HepG2 (cell line): ENCODE data around the gene METTL15. TPM values are rescaled to one million over a fixed set of nuclear protein-coding genes. Genes with fewer than 3 reads are reported as not detected.

Experiments used
- CBX5 ChIP-seq: sonication (generic); formaldehyde crosslinking; IDR thresholded peaks from 2 replicates; pipeline ENCODE4 v1.4.0; 2020; ENCODE audit warnings: missing genetic modification reagents, borderline replicate concordance
- FOXC1 ChIP-seq: sonication (generic); formaldehyde crosslinking; IDR thresholded peaks from 2 replicates; pipeline ENCODE4 v1.8.0; 2022; ENCODE audit warnings: mild to moderate bottlenecking, missing genetic modification reagents, borderline replicate concordance
- HMGA1 ChIP-seq: sonication (generic); formaldehyde crosslinking; conservative IDR thresholded peaks from 2 replicates; pipeline ENCODE4 v1.4.0; 2020; ENCODE audit warnings: missing genetic modification reagents
- MEIS2 ChIP-seq: sonication (generic); formaldehyde crosslinking; IDR thresholded peaks from 2 replicates; pipeline ENCODE4 v1.9.0; 2021; ENCODE audit warnings: mild to moderate bottlenecking, missing genetic modification reagents
- PTBP1 ChIP-seq: fragments of 200-400 bp; formaldehyde crosslinking; IDR thresholded peaks from 2 replicates; pipeline ENCODE4 v1.6.1; 2018; ENCODE audit warnings: low read length, low read depth; ENCODE audit not compliant: poor library complexity, severe bottlenecking
- RXRA ChIP-seq: sonication (generic); formaldehyde crosslinking; IDR thresholded peaks from 2 replicates; pipeline ENCODE4 v1.5.1; 2020; ENCODE audit warnings: missing genetic modification reagents
- SAFB2 ChIP-seq: sonication (generic); formaldehyde crosslinking; IDR thresholded peaks from 2 replicates; pipeline ENCODE4 v1.5.1; 2020; ENCODE audit warnings: missing genetic modification reagents, low read depth, mild to moderate bottlenecking, borderline replicate concordance
- SOX5 ChIP-seq: IDR thresholded peaks from 2 replicates; pipeline ENCODE4 v1.6.1; 2016; ENCODE audit warnings: borderline replicate concordance
- USF2 ChIP-seq, 2 experiments: sonication (generic) in 1 of 2; formaldehyde crosslinking in 1 of 2; IDR thresholded peaks; 2 replicates each; pipeline versions ENCODE4 v1.5.1 to v1.6.1; 2011 to 2020; ENCODE audit warnings: borderline replicate concordance in 1 of 2, low read depth in 1 of 2, low read length in 1 of 2, mild to moderate bottlenecking in 1 of 2, missing genetic modification reagents in 1 of 2, moderate library complexity in 1 of 2
- ZBTB25 ChIP-seq: IDR thresholded peaks from 2 replicates; pipeline ENCODE4 v1.6.1; 2018; ENCODE audit warnings: missing genetic modification reagents
- ZFP1 ChIP-seq: IDR thresholded peaks from 2 replicates; pipeline ENCODE4 v1.6.1; 2016
- ZNF136 ChIP-seq: sonication (generic); formaldehyde crosslinking; IDR thresholded peaks from 2 replicates; pipeline ENCODE4 v1.8.1; 2022; ENCODE audit warnings: low read depth, mild to moderate bottlenecking, moderate library complexity, missing genetic modification reagents
- ZNF556 ChIP-seq: sonication (generic); formaldehyde crosslinking; IDR thresholded peaks from 2 replicates; pipeline ENCODE4 v1.4.0; 2020; ENCODE audit warnings: mild to moderate bottlenecking, missing genetic modification reagents, borderline replicate concordance
- ZNF562 ChIP-seq: sonication (generic); formaldehyde crosslinking; IDR thresholded peaks from 2 replicates; pipeline ENCODE4 v1.8.0; 2022; ENCODE audit warnings: missing genetic modification reagents, borderline replicate concordance
- ZNF709 ChIP-seq: sonication (generic); formaldehyde crosslinking; IDR thresholded peaks from 2 replicates; pipeline ENCODE4 v1.5.0; 2020; ENCODE audit warnings: mild to moderate bottlenecking, missing genetic modification reagents
- polyA plus RNA-seq, 8 experiments: library from polyadenylated mRNA; depleted of rRNA in 3 of 8; stranded (reverse) in 7 of 8; unstranded in 1 of 8; fragments of >200 nt; fragmentation: Illumina TruSeq in 4 of 8; extraction: Trizol in 4 of 8; gene quantifications; 2 replicates each; pipeline versions ENCODE4 v1.2.1 to v1.2.3, GENCODE V29; 2011 to 2016; ENCODE audit warnings: low read depth in 4 of 8, missing spikeins in 1 of 8, mixed read lengths in 1 of 8; ENCODE audit not compliant: insufficient read depth in 1 of 8
- total RNA-seq, 5 experiments: library from RNA; depleted of rRNA; stranded (reverse); fragments of >200 nt; fragmentation: Illumina TruSeq; extraction: Trizol; gene quantifications; 2 replicates each; pipeline ENCODE4 v1.2.3, GENCODE V29; 2016; ENCODE audit warnings: low read depth in 1 of 5
- TF ChIP-seq, protein P1 (sequence below): sonication (generic); formaldehyde crosslinking; conservative IDR thresholded peaks from 2 replicates; pipeline ENCODE4 v1.8.1; 2023; ENCODE audit warnings: missing genetic modification reagents
- TF ChIP-seq, protein P2 (sequence below): sonication (generic); formaldehyde crosslinking; IDR thresholded peaks from 2 replicates; pipeline ENCODE4 v1.4.0; 2020; ENCODE audit warnings: mild to moderate bottlenecking, missing genetic modification reagents, borderline replicate concordance
- TF ChIP-seq, protein P3 (sequence below): sonication (generic); formaldehyde crosslinking; IDR thresholded peaks from 2 replicates; pipeline ENCODE4 v1.4.0; 2020; ENCODE audit warnings: missing genetic modification reagents
- TF ChIP-seq, protein P4 (sequence below): sonication (generic); formaldehyde crosslinking; IDR thresholded peaks from 2 replicates; pipeline ENCODE4 v1.4.0; 2020; ENCODE audit warnings: missing genetic modification reagents, low read depth, mild to moderate bottlenecking, borderline replicate concordance

The METTL15 gene
- total and polyA plus RNA-seq, 2 of the 13 experiments (the other 11 are each of a cell fraction or from before 2014, with no cell fraction given) = 6.5 to 14.0 TPM

DNA sequence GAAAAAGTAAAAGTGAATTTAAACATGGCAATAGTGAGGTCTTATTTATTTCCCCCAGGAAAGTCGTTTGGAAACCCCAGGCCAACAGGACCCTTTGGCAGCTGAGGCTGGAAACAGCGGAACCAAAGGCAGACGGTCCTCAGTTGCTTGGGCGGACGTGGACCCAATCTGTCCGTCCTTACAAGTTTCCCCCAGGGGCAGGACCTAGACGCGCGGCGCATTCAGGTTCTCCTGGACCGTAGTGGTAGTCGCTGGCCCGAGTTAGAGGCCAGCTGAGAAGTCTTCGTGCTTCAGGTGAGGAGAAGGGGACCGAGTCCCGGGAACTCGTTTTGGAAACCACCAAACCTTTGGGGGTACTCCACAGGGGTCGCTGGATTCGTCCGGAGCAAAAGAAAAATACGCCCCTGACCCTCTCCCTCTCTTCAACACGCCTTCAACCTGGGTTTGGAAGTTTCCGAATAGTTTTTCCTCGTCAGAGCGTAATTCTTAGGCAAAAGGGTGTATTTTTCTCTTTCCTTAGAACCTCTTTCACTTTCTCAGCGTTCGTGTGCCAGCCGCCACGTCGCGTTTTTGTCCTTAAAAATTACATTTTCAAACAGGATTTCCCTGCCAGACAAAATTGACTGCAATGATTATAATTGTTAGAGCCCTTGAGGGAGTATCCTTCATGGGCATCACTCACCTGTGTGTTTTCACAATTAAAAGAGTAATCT is 2.1 kb downstream of the METTL15 start (continued):
- TF ChIP-seq, protein P1, sequence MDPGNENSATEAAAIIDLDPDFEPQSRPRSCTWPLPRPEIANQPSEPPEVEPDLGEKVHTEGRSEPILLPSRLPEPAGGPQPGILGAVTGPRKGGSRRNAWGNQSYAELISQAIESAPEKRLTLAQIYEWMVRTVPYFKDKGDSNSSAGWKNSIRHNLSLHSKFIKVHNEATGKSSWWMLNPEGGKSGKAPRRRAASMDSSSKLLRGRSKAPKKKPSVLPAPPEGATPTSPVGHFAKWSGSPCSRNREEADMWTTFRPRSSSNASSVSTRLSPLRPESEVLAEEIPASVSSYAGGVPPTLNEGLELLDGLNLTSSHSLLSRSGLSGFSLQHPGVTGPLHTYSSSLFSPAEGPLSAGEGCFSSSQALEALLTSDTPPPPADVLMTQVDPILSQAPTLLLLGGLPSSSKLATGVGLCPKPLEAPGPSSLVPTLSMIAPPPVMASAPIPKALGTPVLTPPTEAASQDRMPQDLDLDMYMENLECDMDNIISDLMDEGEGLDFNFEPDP (CRISPR knock-in tag) = 0 out of 2 replicates have a peak, but pooled peaks have one; percentile 80
- TF ChIP-seq RXRA (CRISPR knock-in tag) (peak; percentile 73), ZNF556 (CRISPR knock-in tag) (peak; percentile 96), PTBP1 (no peak), SAFB2 (CRISPR knock-in tag) (no peak), ZBTB25 (CRISPR knock-in tag) (peak; percentile 84; the same call in 1 of the 2 replicates), ZNF136 (no peak), MEIS2 (CRISPR knock-in tag) (peak; percentile 93), FOXC1 (CRISPR knock-in tag) (peak; percentile 91), SOX5 (CRISPR knock-in tag) (peak; percentile 61; the same call in 1 of the 2 replicates), USF2 (IDR thresholded peaks at IDR 0.05; ENCODE audit: low read depth, low read length) (no peak), USF2 (CRISPR knock-in tag; IDR thresholded peaks at IDR 0.05; ENCODE audit: borderline replicate concordance) (no peak), ZNF562 (CRISPR knock-in tag) (no peak), CBX5 (CRISPR knock-in tag) (peak; percentile 99), HMGA1 (CRISPR knock-in tag) (no peak), ZFP1 (CRISPR knock-in tag) (peak; percentile 63; the same call in 1 of the 2 replicates), ZNF709 (CRISPR knock-in tag) (peak; percentile 69)
- TF ChIP-seq, protein P2, sequence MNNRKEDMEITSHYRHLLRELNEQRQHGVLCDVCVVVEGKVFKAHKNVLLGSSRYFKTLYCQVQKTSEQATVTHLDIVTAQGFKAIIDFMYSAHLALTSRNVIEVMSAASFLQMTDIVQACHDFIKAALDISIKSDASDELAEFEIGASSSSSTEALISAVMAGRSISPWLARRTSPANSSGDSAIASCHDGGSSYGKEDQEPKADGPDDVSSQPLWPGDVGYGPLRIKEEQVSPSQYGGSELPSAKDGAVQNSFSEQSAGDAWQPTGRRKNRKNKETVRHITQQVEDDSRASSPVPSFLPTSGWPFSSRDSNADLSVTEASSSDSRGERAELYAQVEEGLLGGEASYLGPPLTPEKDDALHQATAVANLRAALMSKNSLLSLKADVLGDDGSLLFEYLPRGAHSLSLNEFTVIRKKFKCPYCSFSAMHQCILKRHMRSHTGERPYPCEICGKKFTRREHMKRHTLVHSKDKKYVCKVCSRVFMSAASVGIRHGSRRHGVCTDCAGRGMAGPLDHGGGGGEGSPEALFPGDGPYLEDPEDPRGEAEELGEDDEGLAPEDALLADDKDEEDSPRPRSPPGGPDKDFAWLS (CRISPR knock-in tag) = no peak
- TF ChIP-seq, protein P3, sequence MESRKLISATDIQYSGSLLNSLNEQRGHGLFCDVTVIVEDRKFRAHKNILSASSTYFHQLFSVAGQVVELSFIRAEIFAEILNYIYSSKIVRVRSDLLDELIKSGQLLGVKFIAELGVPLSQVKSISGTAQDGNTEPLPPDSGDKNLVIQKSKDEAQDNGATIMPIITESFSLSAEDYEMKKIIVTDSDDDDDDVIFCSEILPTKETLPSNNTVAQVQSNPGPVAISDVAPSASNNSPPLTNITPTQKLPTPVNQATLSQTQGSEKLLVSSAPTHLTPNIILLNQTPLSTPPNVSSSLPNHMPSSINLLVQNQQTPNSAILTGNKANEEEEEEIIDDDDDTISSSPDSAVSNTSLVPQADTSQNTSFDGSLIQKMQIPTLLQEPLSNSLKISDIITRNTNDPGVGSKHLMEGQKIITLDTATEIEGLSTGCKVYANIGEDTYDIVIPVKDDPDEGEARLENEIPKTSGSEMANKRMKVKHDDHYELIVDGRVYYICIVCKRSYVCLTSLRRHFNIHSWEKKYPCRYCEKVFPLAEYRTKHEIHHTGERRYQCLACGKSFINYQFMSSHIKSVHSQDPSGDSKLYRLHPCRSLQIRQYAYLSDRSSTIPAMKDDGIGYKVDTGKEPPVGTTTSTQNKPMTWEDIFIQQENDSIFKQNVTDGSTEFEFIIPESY (CRISPR knock-in tag) = peak; percentile 69; the same call in 1 of the 2 replicates
- TF ChIP-seq, protein P4, sequence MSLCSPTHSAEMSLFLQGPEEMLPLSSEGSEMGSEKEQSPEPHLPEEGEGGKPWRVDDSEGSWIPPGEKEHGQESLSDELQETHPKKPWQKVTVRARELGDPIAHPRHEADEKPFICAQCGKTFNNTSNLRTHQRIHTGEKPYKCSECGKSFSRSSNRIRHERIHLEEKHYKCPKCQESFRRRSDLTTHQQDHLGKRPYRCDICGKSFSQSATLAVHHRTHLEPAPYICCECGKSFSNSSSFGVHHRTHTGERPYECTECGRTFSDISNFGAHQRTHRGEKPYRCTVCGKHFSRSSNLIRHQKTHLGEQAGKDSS = peak; percentile 80; the same call in 1 of the 2 replicates
